Fibroblast of skin of back (primary cell): ENCODE measurements around the gene OSBPL2.
A peak's percentile ranks its signal among the peaks of the same experiment; 100 is the strongest.

Experiments used
- DNase-seq: peaks from one replicate; pipeline ENCODE4 v3.0.0-alpha.2; 2013

Gene OSBPL2

DNA sequence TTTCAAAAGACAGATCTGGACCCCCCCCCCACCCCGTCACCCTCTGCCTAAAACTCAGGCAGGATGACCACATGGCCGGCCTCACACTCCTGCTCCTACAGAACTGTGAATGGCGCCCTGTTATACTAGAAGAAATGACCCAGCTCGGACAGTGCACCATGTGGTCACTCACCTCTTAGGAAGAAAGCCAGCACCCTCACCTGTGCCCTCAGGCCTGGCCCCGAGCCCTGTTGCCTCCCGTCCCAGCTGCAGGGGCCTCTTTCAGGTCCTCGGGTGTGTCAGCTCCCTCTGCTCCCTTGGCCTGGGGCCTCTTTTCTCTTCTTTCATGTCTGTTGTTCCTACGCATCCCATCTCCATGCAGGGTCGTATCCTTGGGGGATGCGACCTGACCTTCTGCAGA lies 23.7 kb downstream of the OSBPL2 start:
- DNase-seq, result no peak

DNA sequence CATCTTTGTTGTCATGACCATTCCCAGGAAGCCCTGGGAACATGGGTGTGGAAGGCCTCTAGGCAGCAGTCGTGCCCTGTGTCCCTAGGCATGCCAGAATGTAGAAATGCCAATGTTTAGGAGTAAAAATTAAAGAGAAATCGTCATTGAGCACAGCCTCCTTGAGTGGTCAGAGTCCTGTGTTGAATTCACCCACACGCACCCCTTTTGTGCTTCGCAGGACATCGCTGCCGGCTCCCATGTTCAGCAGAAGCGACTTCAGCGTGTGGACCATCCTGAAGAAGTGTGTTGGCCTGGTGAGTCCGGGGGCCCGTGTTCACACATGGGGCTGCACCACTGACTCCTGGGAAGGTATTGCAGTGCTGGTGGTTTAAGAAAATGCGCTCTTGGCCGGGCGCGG lies 25.1 kb downstream of the OSBPL2 start:
- no peak for DNase-seq

DNA sequence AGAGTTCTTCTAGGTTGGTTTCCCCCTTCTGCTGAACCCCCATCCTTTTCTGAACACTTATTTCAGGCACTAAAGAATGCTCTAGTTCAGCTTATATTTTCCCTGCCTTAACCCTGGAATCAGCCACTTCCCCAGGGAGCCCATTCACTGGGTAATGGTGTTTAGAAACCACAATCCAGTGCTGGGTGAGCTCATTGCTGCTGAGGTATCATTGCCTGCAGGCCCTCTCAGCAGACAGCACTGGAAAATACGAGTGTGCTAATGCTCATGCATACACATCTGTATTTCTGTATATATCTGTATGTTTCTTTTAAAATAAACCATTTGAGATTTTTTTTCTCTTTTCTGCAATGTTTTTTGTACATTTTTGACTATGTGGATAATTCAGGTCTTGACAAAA lies 27.0 kb downstream of the OSBPL2 start:
- DNase-seq, result no peak

DNA sequence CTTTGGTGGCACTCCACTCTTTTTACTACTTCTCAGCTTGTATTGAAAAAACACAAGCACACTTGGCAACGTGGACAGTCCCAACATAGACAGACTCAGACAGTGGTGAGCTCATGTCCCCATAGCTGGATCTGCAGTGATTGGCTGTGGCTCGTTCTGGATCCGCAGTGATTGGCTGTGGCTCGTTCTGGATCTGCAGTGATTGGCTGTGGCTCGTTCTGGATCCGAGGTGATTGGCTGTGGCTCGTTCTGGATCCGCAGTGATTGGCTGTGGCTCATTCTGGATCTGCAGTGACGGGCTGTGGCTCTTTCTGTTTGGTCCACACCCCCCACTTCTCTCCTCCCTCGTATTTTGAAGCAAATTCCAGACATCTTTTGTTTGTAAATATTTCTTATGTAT lies 28.0 kb downstream of the OSBPL2 start:
- peak; percentile 6 for DNase-seq

DNA sequence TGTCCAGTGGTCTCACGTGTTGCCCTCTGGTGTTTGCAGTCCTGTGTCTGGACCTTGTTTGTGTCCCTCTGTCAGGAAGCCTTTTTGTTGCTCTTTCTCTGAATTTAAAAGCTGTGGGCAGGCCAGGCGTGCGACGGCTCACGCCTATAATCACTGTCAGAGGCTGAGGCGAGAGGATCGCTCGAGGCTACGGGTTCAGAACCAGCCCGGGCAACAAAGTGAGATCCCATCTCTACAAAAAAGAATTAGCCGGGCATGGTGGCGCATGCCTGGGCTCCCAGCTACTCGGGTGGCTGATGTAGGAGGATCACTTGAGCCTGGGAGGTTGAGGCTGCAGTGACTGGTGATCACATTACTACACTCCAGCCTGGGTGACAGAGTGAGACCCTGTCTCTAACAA lies 28.5 kb downstream of the OSBPL2 start:
- no peak for DNase-seq

DNA sequence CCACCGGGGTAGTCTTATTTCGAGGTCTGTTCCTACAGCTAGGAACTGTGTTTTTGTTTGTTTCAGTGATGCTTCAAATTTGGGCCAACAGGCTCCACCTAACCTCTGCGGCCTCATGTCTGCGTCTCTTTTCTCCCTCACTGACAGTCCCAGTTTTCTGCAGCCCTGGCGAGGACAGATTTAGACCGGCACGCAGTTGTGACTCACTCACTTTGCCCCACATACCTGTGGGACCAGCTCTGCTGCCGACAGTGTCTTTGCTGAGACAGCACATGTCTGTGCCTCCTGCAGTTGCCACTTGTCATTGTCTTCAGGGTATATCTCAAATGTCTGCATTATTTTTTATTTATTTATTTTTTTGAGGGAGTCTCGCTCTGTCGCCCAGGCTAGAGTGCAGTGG lies 29.2 kb downstream of the OSBPL2 start:
- DNase-seq, result no peak

DNA sequence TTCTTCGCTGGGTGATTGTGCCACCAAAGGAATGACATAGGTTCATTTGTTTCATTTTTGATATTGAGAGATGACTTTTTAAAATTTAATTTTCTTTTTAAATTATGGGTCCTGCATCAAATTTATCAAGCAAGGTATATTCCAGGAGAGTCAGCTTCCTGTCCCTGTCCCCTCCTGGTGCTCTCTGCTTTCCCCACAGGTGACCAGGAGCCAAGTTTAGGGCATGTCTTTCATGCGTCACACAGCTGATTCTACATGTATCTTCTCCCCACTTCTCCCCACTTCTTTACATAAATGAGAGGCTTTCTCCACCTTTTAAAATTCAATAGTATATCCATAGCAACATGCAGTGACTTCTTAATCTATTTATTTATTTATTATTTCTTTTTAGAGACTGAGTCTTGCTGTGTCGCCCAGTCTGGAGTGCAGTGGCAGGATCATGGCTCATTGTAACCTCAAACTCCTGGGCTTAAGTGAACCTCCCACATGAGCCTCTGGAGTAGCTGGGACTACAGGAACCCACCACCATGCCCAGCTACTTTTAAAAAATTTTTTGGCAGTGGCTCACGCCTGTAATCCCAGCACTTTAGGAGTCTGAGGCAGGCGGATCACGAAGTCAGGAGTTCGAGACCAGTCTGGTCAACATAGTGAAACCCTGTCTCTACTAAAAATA lies 30.0 kb downstream of the OSBPL2 start:
- DNase-seq, result no peak

DNA sequence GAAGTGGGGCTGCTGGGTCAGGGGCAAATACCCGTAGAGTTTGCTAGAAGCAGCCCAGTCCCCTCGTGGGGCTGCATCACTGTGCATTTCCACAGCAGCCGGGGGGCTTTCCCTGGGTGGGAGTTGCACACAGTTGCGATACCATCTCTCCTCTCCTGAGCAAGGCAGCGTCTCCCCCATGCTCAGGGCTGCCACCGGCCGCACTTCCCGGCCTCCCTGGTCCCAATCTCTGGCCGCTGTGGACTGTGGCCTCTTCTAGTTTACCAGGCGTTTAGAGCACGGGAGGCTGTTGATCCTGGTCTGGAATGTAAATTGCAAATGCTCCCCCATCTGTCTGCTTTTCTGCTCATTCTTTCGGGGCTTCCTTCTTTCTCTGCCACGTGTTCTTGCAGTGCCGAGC lies 31.1 kb downstream of the OSBPL2 start:
- DNase-seq, result no peak

DNA sequence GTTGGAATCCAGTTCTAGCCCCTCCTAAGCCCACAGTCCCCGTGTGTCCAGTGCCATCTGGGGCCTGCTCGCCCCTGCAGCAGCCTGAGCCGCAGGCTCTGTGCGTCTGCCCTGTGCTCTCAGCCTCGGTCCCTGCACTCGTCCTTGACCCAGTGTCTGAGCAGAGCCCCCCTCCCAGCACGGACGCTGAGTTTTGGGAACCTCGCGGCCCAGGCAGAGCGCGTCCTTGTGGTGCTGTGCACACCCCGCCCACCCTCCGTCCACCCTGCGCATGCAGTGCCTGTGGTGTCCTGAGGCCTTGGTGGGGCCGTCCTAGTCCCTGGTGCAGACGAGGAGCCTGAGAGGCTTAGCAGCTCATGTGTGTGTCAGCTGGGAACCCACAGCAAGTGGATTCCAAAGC lies 31.6 kb downstream of the OSBPL2 start:
- DNase-seq, result no peak

DNA sequence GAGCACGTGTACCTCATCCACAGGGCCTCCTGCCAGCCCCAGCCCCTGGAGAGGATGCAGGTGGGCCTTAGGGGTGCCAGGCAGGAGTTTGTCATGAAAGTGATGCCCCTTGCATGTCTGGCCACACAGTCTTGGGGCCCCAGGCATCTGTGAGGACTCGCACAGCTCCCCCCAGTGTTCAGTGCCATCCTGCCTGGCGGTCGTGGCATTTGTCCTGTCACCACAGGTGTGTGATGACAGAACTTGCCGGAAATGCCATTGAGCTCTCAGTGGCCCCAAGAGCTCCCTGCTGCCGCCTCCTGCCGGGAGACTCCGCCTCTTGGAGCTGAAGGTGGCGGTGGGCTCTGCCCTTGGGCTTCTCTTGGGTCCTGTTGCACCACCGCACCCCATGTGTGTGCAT lies 33.9 kb downstream of the OSBPL2 start:
- no peak for DNase-seq

DNA sequence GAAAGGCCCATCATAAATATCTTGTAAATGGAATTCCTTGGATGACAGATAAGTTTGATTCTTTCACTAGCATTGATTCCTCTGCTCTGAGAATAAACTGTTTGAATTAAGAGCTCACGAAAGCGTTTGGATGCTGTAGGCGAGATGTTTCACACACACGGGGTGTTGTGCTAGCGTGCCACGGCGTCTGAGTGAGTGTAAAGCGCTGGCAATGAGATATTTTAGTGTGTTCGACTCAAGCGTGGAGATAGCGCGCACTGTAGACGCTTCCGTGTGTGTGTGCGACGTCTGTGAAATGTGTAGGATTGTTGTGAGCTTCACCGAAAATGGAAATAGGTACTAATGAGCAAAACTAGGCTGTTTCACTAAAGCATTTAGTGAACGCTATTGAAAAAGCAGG lies 35.1 kb downstream of the OSBPL2 start:
- no peak for DNase-seq

DNA sequence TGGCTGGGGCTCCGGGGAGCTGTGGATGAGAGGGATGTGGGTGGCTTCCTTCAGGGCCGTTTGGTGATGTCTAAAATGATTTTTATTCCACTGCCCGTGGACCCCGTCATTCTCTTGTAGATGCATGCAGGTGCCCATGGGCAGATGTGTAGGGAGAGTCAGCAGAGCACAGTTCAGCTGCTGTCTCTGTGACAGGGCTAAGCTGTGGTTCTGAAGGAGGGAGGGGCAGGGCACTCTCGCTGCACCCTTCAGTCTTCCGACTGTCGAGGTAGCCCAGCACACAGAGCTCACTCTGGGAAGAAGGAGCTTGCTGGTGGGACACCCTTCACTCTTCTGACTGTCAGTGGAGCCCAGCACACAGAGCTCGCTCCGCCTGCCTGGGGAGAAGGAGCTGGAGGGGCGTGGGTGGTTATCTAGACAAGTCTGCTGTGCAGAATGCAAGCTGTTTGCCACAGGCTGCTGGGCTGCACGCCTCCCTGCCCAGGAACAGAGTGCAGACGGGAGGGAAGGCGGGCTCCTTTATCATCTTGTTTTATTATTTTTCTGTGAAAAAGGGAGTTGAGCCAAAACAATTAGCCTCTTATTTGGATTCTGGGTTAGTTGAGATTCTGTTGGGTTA lies 36.1 kb downstream of the OSBPL2 start:
- DNase-seq, result no peak

DNA sequence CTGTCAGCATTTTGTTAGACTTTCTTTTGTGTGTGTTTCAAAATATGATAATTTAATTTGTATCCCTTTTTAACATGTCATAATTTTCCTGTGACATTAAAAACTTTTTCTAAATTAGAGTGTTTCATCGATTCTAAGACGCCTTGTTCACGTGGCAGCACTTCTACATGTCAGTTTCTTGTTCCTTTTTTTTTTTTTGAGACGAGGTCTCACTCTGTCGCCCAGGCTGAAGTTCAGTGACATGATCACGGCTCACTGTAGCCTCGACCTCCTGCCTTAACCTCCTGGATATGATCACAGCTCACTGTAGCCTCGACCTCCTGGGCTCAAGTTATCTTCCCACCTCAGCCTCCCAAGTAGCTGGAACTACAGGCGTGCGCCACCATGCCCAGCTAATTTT lies 36.9 kb downstream of the OSBPL2 start:
- DNase-seq, result no peak

DNA sequence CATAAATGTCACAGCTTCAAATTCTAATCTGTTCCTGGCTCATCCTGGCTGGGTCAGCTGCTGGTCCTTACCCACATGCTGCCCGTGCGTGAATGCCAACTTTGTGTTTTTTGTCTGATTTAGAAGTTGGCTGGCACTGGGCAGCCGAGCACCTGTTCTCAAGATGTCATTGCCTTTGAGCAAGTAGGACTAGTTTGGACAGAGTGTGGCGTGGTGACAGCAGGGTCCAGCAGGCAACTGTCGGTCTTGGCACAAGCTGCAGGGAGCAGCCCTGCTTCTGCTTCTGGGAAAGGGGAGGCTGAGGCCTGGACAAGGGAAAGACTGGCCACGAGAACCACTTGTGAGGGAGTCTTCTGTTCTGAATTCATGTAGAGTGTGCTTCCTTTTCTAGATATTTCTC lies 38.1 kb downstream of the OSBPL2 start:
- no peak for DNase-seq

DNA sequence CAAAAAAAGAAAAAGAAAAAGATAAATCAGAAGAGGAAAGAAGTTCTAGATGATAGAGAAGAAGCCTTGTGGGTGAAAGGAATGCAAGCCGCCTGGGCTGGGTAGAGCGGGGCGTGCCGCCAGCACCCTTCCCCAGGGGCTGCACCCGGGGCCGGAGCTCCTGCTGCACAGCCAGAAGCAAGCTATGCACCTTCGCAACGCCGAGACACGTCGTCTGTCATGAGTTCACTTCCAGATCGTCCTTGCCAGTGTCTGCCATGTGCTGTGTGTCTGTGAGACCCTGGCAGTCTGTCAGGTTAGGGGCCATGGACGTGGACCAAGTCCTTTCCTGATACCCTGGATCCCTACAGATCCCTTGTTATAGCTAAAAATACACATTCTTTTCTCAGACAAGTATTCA lies 38.9 kb downstream of the OSBPL2 start:
- DNase-seq, result no peak

DNA sequence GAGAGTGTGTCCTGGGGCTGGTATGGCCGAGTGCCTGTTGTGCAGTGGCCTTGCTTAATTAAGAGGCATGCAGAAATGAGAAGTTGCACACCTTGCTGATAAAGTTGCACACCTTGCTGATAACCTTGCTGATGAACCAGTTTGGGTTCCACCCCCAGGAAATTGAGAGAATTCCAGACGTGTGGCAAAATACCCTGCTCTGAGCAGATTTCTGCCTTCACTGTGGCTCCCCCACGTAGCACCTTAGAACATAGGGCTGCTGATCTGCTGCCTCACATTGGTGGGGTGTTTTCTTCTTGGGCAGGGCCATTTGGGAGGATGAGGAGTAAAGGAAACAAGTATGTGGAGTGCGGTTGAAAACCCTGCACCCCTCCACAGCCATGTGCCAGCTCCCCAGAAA lies 42.0 kb downstream of the OSBPL2 start:
- DNase-seq, result no peak

DNA sequence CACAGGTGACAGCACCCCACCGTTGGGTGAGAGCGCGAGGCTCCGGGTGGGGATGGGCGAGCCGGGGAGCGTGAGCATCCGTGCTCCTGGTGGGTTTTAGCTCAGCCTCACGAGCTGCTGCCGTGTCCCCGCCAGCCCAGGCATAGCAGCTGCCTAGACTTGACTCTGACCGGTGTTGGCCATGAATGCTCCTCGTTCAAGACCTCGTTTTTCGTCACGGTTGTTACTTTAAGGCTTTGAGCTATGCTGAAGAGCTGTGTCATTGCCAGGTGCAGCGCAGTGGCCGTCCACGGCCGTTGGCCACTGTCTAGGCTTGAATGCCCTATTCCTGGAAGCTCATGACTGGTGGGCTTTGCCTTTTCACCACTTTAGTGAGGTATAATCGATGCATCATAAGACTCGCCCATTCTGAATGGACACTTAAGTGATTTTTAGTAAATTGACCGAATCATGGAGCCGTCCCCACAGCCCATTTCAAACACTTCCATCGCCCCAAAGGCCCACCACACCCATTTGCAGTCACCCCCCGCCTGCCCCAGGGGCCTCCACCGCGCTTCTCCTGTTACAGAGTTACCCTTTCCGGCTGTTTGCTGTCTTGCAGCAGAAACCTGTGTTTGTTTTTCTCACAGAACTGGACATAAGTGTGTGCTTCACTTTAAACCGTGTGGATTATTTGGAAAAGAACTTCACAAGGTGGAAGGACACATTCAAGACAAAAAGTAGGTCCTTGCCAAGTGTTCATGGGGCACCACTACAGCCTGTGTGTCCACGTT lies 43.0 kb downstream of the OSBPL2 start:
- no peak for DNase-seq

DNA sequence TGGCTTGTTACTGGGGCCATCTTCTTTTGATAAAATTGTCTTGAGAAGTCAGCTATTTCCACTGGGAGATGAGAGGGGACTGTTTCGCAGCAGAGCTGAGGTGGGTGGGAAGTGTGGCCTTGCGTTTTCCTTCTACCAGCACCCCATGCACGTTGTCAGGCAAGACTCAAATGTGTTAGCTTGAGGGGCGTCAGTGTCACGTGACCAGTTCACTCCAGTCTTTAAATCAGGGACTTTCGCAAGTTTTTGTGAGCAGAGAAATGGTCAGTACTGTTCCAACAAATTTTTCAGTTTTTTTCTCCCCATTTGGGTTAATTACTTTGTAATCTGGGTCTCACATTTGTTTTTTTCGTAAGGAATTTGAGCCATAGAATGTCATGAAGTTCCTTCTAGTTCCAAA lies 43.8 kb downstream of the OSBPL2 start:
- DNase-seq, result no peak

DNA sequence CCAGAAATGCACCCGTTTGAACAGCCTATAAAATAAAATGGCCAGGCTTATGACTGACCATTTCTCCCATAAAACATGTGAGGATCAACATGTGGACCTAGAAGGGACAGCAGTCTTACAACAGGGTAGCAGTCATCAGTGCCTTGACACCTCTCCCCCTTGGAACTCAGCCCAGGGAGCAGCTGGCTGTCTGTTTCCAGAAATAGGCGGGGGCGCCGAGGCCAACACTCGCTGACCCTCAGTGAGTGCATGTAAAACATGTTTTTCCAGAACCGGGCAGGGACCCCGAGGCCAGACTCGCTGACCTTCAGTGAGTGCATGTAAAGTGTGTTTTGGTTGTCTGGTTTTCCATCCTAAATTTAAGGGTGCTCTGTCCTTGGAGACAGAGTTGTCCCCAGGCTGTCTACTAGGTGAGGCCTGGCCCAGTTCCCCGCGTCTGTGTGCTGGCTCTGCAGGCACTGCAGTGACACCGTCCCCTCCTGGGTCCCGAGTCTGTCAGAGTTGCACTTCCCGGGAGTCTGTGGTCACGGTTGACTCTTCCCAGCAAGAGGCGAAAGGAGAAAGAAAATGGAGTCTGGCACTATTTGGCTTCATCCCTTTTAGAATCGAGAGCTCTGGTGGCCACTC lies 44.7 kb downstream of the OSBPL2 start:
- no peak for DNase-seq

DNA sequence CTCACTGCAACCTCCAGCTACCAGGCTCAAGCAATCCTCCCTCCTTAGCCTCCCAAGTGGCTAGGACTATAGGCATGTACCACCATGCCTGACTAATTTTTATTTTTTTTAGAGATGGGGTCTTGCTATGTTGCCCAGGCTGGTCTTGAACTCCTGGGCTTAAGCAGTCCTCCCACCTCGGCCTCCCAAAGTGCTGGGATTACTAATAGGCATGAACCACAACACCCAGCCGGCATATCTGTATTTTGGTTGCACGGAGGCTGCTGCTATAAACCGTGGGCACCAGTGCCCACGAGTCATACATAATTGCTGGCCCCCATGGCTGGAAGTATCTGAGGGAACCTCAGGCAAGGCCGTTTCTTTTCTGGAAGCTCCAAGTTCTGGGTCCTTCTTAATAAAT lies 46.1 kb downstream of the OSBPL2 start:
- no peak for DNase-seq

DNA sequence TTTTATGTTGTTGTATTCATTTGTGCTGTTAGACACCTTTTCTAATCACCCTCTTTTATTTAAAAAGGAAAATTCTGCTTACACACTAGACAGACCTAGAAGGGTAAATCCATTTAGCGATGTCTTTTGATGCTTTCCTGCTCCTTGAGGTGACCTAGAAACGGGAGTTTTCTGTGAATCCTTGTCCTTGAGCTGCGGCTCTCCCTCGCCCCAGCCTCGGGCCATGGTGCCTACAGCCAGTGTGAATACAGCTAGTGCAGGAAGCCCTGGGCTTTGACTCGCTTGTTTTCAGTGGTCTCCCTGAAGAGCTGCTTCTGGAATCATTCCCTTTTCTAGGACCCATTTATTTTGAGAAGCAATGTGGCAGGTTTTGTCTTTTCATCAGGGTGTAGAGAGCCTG lies 46.8 kb downstream of the OSBPL2 start:
- no peak for DNase-seq

DNA sequence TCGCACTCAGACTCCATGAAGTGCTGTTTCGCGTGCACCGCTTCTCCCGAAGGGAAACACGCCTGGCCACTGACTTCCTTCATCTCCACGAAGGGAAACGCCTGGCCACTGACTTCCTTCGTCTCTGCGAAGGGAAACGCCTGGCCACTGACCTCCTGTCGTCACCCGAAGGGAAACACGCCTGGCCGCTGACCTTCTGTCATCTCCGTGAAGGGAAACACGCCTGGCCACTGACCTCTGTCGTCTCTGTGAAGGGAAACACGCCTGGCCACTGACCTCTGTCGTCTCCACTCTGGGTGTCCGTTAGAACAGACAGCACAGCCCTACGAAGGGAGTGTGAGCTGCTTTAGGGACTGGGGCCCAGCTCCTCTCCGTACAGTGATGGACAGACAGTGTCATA lies 47.4 kb downstream of the OSBPL2 start:
- no peak for DNase-seq

DNA sequence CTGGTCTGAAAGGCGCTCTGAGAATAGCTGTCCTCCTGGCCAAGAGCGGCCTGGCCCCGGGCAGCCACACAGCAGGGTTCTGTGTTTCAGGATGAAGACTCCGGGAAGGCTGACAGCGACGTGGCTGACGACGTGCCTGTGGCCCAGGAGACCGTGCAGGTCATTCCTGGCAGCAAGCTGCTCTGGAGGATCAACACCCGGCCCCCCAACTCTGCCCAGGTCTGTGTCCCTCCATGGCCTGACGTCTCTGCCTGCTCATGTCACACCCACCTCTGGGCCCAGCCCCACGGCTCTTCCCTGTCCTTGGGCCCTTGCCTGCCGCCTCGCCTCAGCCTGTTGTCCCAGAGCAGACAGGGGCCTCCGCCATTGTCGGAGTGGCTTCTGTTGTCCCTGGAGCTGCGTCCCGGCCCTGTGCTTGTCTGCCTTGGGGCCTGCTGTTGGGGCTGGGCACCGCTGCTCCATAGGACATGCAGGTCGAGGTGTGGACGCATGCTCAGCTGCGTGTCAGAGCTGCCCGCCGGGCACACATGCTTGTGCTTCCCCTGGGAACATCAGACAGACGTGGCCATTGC lies 48.3 kb downstream of the OSBPL2 start:
- DNase-seq, result no peak
